GM12878 (cell line): ENCODE results near the gene ENDOD1. TPM values are rescaled to one million over a fixed set of nuclear protein-coding genes. Genes with fewer than 3 reads are reported as not detected.

Experiments used
- ATAC-seq: fragments of 200-7000 bp; cut with Tn5 transposase; 3 replicates; pipeline ENCODE4 v1.9.1; 2020; ENCODE audit warnings: mild to moderate bottlenecking, moderate library complexity
- BruUV-seq: library from RNA; stranded (reverse); fragments of 400-500 nt; replicated peaks from 2 replicates; lab custom pipeline; 2021; lab: Mats Ljungman, UMichigan
- CTCF ChIA-PET: fragments of 300-600 bp; sonication (Branson Sonifier 250); formaldehyde crosslinking; extraction: SDS; loops from one replicate; lab custom pipeline; 2021; ENCODE audit warnings: inconsistent platforms; lab: Yijun Ruan, JAX
- POLR2A ChIA-PET: fragments of 350-600 bp; formaldehyde crosslinking; extraction: SDS; loops from one replicate; lab custom pipeline; 2021; ENCODE audit warnings: inconsistent platforms; lab: Charles Lee
- RAD21 ChIA-PET: fragments of 300-600 bp; sonication (Branson Sonifier 250); formaldehyde crosslinking; loops from one replicate; lab custom pipeline; 2023; ENCODE audit warnings: antibody characterized with exemption; ENCODE audit not compliant: unreplicated experiment; lab: Charles Lee
- SMC1A ChIA-PET: fragments of 300-600 bp; sonication (Branson Sonifier 250); formaldehyde crosslinking; loops from one replicate; lab custom pipeline; 2023; ENCODE audit not compliant: unreplicated experiment, uncharacterized antibody; lab: Charles Lee
- DNase-seq: peaks from one replicate; pipeline ENCODE4 v3.0.0-alpha.2; 2011; ENCODE audit warnings: low read depth, low spot score
- FAIRE-seq: peaks from 3 replicates; lab custom pipeline; 2011; peaks lifted over from hg19 to GRCh38; lab: Jason Lieb, UNC
- H2AFZ ChIP-seq: 2 replicates; pipeline ENCODE4 v1.6.0; 2011; ENCODE audit warnings: low read depth, low read length, control low read depth; ENCODE audit not compliant: control insufficient read depth
- H3K27ac ChIP-seq: 2 replicates; pipeline ENCODE4 v1.5.1; 2011; ENCODE audit warnings: control low read depth; ENCODE audit not compliant: control insufficient read depth, insufficient read depth
- H3K27me3 ChIP-seq, 2 experiments: replicated peaks in 1 of 2; 2 replicates each; pipeline versions ENCODE4 v1.6.0 to v1.6.1; 2011; ENCODE audit warnings: low read length in 1 of 2; ENCODE audit not compliant: control insufficient read depth in 2 of 2, insufficient read depth in 2 of 2
- H3K36me3 ChIP-seq, 2 experiments: 2 replicates each; pipeline ENCODE4 v1.5.1; 2011; ENCODE audit warnings: low read length in 1 of 2; ENCODE audit not compliant: control insufficient read depth in 2 of 2, insufficient read depth in 2 of 2
- H3K4me1 ChIP-seq: 2 replicates; pipeline ENCODE4 v1.6.1; 2011; ENCODE audit warnings: mild to moderate bottlenecking, low read length, moderate library complexity, mixed read lengths; ENCODE audit not compliant: control insufficient read depth, insufficient read depth
- H3K4me2 ChIP-seq: 2 replicates; pipeline ENCODE4 v1.6.0; 2011; ENCODE audit warnings: control low read depth; ENCODE audit not compliant: control insufficient read depth, insufficient read depth
- H3K4me3 ChIP-seq: fragments of 200-600 bp; sonication (generic); 2 replicates; pipeline ENCODE4 v1.5.1; 2016
- H3K79me2 ChIP-seq: 2 replicates; pipeline ENCODE4 v1.6.0; 2011; ENCODE audit warnings: low read length; ENCODE audit not compliant: control insufficient read depth, insufficient read depth
- H3K9ac ChIP-seq: 2 replicates; pipeline ENCODE4 v1.8.0; 2011; ENCODE audit warnings: low read length, control low read depth, mixed read lengths; ENCODE audit not compliant: control insufficient read depth, insufficient read depth
- H3K9me3 ChIP-seq: replicated peaks from 3 replicates; pipeline ENCODE4 v1.5.1; 2011; ENCODE audit warnings: mild to moderate bottlenecking, low read length; ENCODE audit not compliant: control insufficient read depth, insufficient read depth
- H4K20me1 ChIP-seq: 2 replicates; pipeline ENCODE4 v1.6.0; 2011; ENCODE audit not compliant: control insufficient read depth, insufficient read depth
- ATF3 ChIP-seq: IDR thresholded peaks from 2 replicates; pipeline ENCODE4 v1.6.1; 2011; ENCODE audit warnings: low read depth, mild to moderate bottlenecking, low read length, moderate library complexity, borderline replicate concordance; ENCODE audit errors: extremely low read depth
- CEBPZ ChIP-seq: fragments of 150-350 bp; IDR thresholded peaks from 2 replicates; pipeline ENCODE4 v1.6.1; 2016; ENCODE audit warnings: low read depth, low read length
- FOS ChIP-seq: IDR thresholded peaks from 3 replicates; pipeline ENCODE4 v1.6.1; 2011; ENCODE audit warnings: borderline replicate concordance; ENCODE audit not compliant: insufficient read length; ENCODE audit errors: extremely low read depth
- GABPA ChIP-seq: IDR thresholded peaks from 2 replicates; pipeline ENCODE4 v1.6.1; 2014; ENCODE audit warnings: antibody characterized with exemption, low read depth, mild to moderate bottlenecking, inconsistent platforms
- HDAC6 ChIP-seq: fragments of 200-600 bp; sonication (generic); IDR thresholded peaks from one replicate; pipeline ENCODE4 v1.8.0; 2017; ENCODE audit warnings: antibody characterized with exemption; ENCODE audit not compliant: unreplicated experiment
- JUND ChIP-seq: IDR thresholded peaks from 2 replicates; pipeline ENCODE4 v1.6.1; 2012; ENCODE audit warnings: low read depth, mild to moderate bottlenecking, low read length, improper control_type of control experiment, moderate library complexity
- MXI1 ChIP-seq: fragments of 150-350 bp; IDR thresholded peaks from 2 replicates; pipeline ENCODE4 v1.6.1; 2011; ENCODE audit warnings: low read depth, mild to moderate bottlenecking, inconsistent platforms, low read length, improper control_type of control experiment
- PAX5 ChIP-seq: IDR thresholded peaks from 2 replicates; pipeline ENCODE4 v1.6.1; 2011; ENCODE audit warnings: low read depth, low read length, borderline replicate concordance
- USF2 ChIP-seq: IDR thresholded peaks from 2 replicates; pipeline ENCODE4 v1.6.1; 2011; ENCODE audit warnings: low read depth, low read length, improper control_type of control experiment, borderline replicate concordance
- ZBED1 ChIP-seq: IDR thresholded peaks from 2 replicates; pipeline ENCODE4 v1.6.1; 2016; ENCODE audit warnings: borderline replicate concordance
- ZNF207 ChIP-seq: fragments of 450-650 bp; IDR thresholded peaks from 2 replicates; pipeline ENCODE4 v1.6.1; 2014; ENCODE audit warnings: antibody characterized with exemption, mild to moderate bottlenecking, borderline replicate concordance
- WGBS: methylation state at CpG from one replicate; pipeline ENCODE4 v1.1.6; 2016; ENCODE audit warnings: low lambda C conversion rate; ENCODE audit not compliant: insufficient replicate concordance, insufficient coverage; ENCODE audit errors: missing lambda C conversion rate; 5-methylcytosine and 5-hydroxymethylcytosine counted together
- in situ Hi-C: fragments of 300-500 bp; cut with MboI; formaldehyde crosslinking; loops from 9 replicates; pipeline ENCODE4 v1.14.3; 2018; ENCODE audit warnings: mixed read lengths
- intact Hi-C: fragments of 100-400 bp; cut with micrococcal nuclease; formaldehyde crosslinking; loops from one replicate; pipeline ENCODE4 v1.14.2; 2022; ENCODE audit not compliant: unreplicated experiment
- polyA plus RNA-seq, 11 experiments: library from polyadenylated mRNA; depleted of rRNA in 4 of 11; unstranded in 6 of 11; stranded (reverse) in 5 of 11; fragments of >200 nt; fragmentation: Nextera tagmentation in 4 of 11; fragmentation: Illumina TruSeq in 1 of 11; extraction: Ambion mirVana in 4 of 11; extraction: Trizol in 1 of 11; gene quantifications; 1 replicate in 1 of 11; 2 replicates in 10 of 11; pipeline versions ENCODE4 v1.2.1 to v1.2.3, GENCODE V29; 2011 to 2016; ENCODE audit warnings: inconsistent platforms in 2 of 11, missing spikeins in 2 of 11, low read depth in 1 of 11
- total RNA-seq, 4 experiments: library from RNA; depleted of rRNA in 3 of 4; stranded (reverse); fragments of >200 nt in 3 of 4; fragmentation: Illumina TruSeq in 1 of 4; extraction: Trizol in 1 of 4; gene quantifications; 2 replicates each; pipeline versions ENCODE4 v1.2.1 to v1.2.3, GENCODE V29; 2013 to 2021

Gene ENDOD1
- total and polyA plus RNA-seq, 10 of the 15 experiments (the other 5 are each of a cell fraction or from before 2014, with no cell fraction given): 6.0 to 30.0 (median 12.1) TPM

- H3K4me3 ChIP-seq: no peak overlapping the region
- FAIRE-seq: no peak
- intact Hi-C loops (loop anchor here (5.0 kb wide), 1 partner anchor 427 kb away; no protein-coding TSS in a partner anchor), in situ Hi-C loops (no loop called here)
- no peaks in the 10 kb centered on the region for H3K79me2 ChIP-seq
- ChIA-PET RAD21 (no interaction called here), POLR2A (no interaction called here), CTCF (interaction anchor here (1.0 to 2.7 kb wide), 2 partner anchors 26 to 48 kb away, joined by 3 to 8 read pairs; no protein-coding TSS in a partner anchor), SMC1A (no interaction called here)
- 75% methylated on average over 2 of the region's 2 CpGs for WGBS
- H3K27me3 ChIP-seq: no peaks in the 10 kb centered on the region
- no peak overlapping the region for H2AFZ ChIP-seq
- no peaks in the 10 kb centered on the region for H3K4me1 ChIP-seq
- DNase-seq: no peak
- no peak overlapping the region for H3K4me2 ChIP-seq
- no TSS peak for BruUV-seq
- ATAC-seq: no peak; the same call in 2 of the 3 replicates
- H3K9ac ChIP-seq: no peak overlapping the region
- no peaks in the 10 kb centered on the region for H4K20me1 ChIP-seq
- TF ChIP-seq ZBED1 (no peak), MXI1 (no peak), ZNF207 (no peak), FOS (no peak), HDAC6 (no peak), JUND (no peak), USF2 (no peak), GABPA (no peak), ATF3 (no peak), PAX5 (no peak), CEBPZ (no peak)
- no peaks in the 10 kb centered on the region for H3K9me3 ChIP-seq
- no peaks in the 10 kb centered on the region for H3K36me3 ChIP-seq
- no peak overlapping the region for H3K27ac ChIP-seq
Measured at GRCh38 chr11:95119361-95120060, 29.9 kb downstream of the ENDOD1 start.
